BLaER1 treated with 17β-estradiol and CSF1 and Interleukin-3, amounts not matched to agents 10 nM and 100 nM (cell line): Measurements from ENCODE around the gene CYTH3.
"Not testable (repeated sequence)": the region's sequence is repeated elsewhere in the genome, so short reads cannot be mapped to it uniquely, and the experiment has no call there.

Experiments
- H3K27ac ChIP-seq, 11 experiments: shearing (Covaris generic); formaldehyde crosslinking; 2 replicates each; pipeline ENCODE4 v1.8.1; 2022
- H3K27me3 ChIP-seq, 11 experiments: shearing (Covaris generic); formaldehyde crosslinking; 2 replicates each; pipeline ENCODE4 v1.8.1; 2022
- H3K36me3 ChIP-seq, 11 experiments: shearing (Covaris generic); formaldehyde crosslinking; 2 replicates each; pipeline ENCODE4 v1.8.1; 2022
- H3K4me1 ChIP-seq, 10 experiments: shearing (Covaris generic); formaldehyde crosslinking; 2 replicates each; pipeline ENCODE4 v1.8.1; 2022
- H3K4me2 ChIP-seq, 11 experiments: shearing (Covaris generic); formaldehyde crosslinking; 2 replicates each; pipeline ENCODE4 v1.8.1; 2022
- H3K4me3 ChIP-seq, 10 experiments: shearing (Covaris generic); formaldehyde crosslinking; 2 replicates each; pipeline ENCODE4 v1.8.1; 2022
- H3K9ac ChIP-seq, 11 experiments: shearing (Covaris generic); formaldehyde crosslinking; 2 replicates each; pipeline ENCODE4 v1.8.1; 2022
- H3K9me3 ChIP-seq, 11 experiments: shearing (Covaris generic); formaldehyde crosslinking; replicated peaks in 1 of 11; 2 replicates each; pipeline ENCODE4 v1.8.1; 2022
- H4K20me1 ChIP-seq, 11 experiments: shearing (Covaris generic); formaldehyde crosslinking; 2 replicates each; pipeline ENCODE4 v1.8.1; 2022
- Cebpa-rat ChIP-seq, 11 experiments: shearing (Covaris generic); IDR thresholded peaks; 2 replicates each; pipeline ENCODE4 v1.8.1; 2022

CYTH3 gene

DNA sequence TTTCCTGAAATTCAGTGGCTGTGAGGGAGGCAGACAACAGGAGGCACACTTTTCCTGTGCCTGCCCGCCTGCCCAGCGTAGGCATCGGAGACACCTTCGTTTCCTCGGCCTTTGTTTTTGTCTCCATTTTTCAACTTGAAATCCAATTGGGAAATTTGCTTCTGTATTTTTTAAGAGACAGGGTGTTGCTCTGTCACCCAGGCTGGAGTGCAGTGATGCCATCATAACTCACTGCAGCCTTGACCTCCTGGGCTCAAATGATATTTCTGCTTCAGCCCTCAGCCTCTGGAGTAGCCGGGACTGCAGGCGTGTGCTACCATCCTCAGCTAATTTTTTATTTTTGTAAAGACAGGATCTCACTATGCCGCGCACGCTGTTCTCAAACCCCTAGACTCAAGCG lies 116.8 kb downstream of the CYTH3 start:
- no peaks in the 10 kb centered on the region for H3K27me3 ChIP-seq
- no peak overlapping the region for H3K9ac ChIP-seq
- H3K4me1 ChIP-seq: peaks cover 0 to 32% (median 24%) of the 10 kb centered on the region in 10 experiments; a peak in 17 of 20 replicates
- no peak overlapping the region for H3K27ac ChIP-seq
- peaks cover 93 to 99% (median 95%) of the 10 kb centered on the region in 11 experiments for H3K36me3 ChIP-seq
- H3K9me3 ChIP-seq: no peaks in the 10 kb centered on the region
- TF ChIP-seq Cebpa-rat (IDR thresholded peaks at IDR 0.05): no peak
- H3K4me2 ChIP-seq: no peak overlapping the region
- peaks cover 4 to 74% (median 57%) of the 10 kb centered on the region in 11 experiments; a peak in 17 of 22 replicates for H4K20me1 ChIP-seq
- H3K4me3 ChIP-seq: no peak overlapping the region

DNA sequence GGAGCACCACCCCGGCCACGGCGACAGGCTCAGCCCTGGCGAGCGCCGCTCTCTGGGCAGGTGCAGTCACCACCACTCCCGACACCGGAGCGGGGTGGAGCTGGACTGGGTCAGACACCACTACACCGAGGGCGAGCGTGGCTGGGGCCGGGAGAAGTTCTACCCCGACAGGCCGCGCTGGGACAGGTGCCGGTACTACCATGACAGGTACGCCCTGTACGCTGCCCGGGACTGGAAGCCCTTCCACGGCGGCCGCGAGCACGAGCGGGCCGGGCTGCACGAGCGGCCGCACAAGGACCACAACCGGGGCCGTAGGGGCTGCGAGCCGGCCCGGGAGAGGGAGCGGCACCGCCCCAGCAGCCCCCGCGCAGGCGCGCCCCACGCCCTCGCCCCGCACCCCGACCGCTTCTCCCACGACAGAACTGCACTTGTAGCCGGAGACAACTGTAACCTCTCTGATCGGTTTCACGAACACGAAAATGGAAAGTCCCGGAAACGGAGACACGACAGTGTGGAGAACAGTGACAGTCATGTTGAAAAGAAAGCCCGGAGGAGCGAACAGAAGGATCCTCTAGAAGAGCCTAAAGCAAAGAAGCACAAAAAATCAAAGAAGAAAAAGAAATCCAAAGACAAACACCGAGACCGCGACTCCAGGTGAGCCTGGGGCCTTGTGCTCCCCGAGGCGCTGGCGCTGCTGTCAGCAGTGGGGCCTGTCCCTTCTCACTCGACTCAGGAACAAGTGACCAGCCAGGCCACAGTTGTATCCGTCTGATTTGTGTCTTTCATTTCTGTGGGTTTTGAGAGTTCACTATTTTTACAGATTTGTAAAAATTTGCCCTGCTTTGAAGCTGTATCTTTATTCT lies 117.7 kb downstream of the CYTH3 start:
- no peak for TF ChIP-seq Cebpa-rat (IDR thresholded peaks at IDR 0.05)
- no peak overlapping the region for H3K4me3 ChIP-seq

DNA sequence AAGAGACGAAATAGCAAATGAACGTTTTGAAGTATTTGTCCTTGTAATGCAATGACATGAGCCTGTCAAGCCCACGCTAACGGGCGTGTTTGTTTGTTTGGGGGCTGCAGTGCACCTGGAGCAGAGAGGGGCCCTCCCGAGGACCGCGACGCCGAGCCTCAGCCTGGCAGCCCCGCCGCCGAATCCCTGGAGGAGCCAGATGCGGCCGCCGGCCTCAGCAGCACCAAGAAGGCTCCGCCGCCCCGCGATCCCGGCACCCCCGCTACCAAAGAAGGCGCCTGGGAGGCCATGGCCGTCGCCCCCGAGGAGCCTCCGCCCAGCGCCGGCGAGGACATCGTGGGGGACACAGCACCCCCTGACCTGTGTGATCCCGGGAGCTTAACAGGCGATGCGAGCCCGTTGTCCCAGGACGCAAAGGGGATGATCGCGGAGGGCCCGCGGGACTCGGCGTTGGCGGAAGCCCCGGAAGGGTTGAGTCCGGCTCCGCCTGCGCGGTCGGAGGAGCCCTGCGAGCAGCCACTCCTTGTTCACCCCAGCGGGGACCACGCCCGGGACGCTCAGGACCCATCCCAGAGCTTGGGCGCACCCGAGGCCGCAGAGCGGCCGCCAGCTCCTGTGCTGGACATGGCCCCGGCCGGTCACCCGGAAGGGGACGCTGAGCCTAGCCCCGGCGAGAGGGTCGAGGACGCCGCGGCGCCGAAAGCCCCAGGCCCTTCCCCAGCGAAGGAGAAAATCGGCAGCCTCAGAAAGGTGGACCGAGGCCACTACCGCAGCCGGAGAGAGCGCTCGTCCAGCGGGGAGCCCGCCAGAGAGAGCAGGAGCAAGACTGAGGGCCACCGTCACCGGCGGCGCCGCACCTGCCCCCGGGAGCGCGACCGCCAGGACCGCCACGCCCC lies 118.5 kb downstream of the CYTH3 start:
- H3K36me3 ChIP-seq: peaks cover 99 to 100% (median 100%) of the 10 kb centered on the region in 11 experiments
- no peaks in the 10 kb centered on the region for H3K9me3 ChIP-seq
- no peaks in the 10 kb centered on the region for H3K27me3 ChIP-seq
- TF ChIP-seq Cebpa-rat (IDR thresholded peaks at IDR 0.05): no peak
- H3K9ac ChIP-seq: no peak overlapping the region
- peaks cover 0 to 15% (median 7%) of the 10 kb centered on the region in 10 experiments; a peak in 8 of 20 replicates for H3K4me1 ChIP-seq
- no peak overlapping the region for H3K27ac ChIP-seq
- no peak overlapping the region for H3K4me3 ChIP-seq
- H4K20me1 ChIP-seq: peaks cover 4 to 61% (median 44%) of the 10 kb centered on the region in 11 experiments; a peak in 17 of 22 replicates
- no peak overlapping the region for H3K4me2 ChIP-seq

More for the DNA sequence above, 117.7 kb downstream of the CYTH3 start:
- no peaks in the 10 kb centered on the region for H3K9me3 ChIP-seq
- H3K27ac ChIP-seq: no peak overlapping the region
- H3K36me3 ChIP-seq: peaks cover 99 to 100% (median 100%) of the 10 kb centered on the region in 11 experiments
- H4K20me1 ChIP-seq: peaks cover 4 to 70% (median 52%) of the 10 kb centered on the region in 11 experiments; a peak in 17 of 22 replicates
- H3K4me1 ChIP-seq: peaks cover 0 to 23% (median 16%) of the 10 kb centered on the region in 10 experiments; a peak in 17 of 20 replicates
- no peaks in the 10 kb centered on the region for H3K27me3 ChIP-seq
- H3K4me2 ChIP-seq: no peak overlapping the region
- no peak overlapping the region for H3K9ac ChIP-seq

DNA sequence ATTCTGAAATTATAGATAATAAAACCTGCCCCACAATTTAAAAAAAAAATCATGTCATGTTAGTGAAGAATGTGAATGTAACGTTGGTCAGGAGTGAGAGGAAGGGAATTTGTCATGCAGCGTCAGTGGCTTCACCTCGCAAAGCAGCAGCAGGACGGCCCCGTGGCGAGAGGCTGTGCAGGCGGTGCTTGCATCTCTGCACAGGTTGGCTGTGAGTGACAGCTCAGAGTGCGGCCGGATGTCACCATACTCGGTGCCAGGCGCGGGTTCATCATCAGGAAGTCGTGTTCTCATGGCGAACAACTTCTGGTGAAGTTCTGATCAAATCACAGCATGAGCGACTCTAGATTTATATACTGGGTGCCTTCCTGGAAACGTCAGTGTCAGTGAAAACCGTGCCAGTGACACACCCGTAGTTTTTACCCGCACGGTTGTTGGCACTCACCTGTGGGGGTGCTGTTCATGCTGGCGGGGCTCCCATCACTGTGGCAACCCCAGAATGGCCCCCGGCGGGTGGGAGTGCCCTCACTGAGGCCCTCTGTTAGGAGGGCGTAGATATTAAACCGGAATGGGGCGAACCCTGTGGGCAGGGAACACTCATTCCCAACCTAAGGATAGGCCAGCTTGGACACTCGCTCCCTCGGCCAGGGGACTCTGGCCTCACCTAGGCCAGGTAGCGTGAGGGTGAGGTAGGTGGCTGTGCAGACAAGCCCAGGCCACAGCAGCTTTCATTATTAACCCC lies 120.3 kb downstream of the CYTH3 start:
- H3K9me3 ChIP-seq: no peaks in the 10 kb centered on the region
- no peak overlapping the region for H3K9ac ChIP-seq
- no peaks in the 10 kb centered on the region for H3K4me1 ChIP-seq
- peaks cover 0 to 44% (median 27%) of the 10 kb centered on the region in 11 experiments; a peak in 15 of 22 replicates for H4K20me1 ChIP-seq
- H3K36me3 ChIP-seq: peaks cover 99 to 100% (median 100%) of the 10 kb centered on the region in 11 experiments
- H3K27ac ChIP-seq: no peak overlapping the region
- no peak overlapping the region for H3K4me2 ChIP-seq
- no peak for TF ChIP-seq Cebpa-rat (IDR thresholded peaks at IDR 0.05)
- no peaks in the 10 kb centered on the region for H3K27me3 ChIP-seq
- no peak overlapping the region for H3K4me3 ChIP-seq

DNA sequence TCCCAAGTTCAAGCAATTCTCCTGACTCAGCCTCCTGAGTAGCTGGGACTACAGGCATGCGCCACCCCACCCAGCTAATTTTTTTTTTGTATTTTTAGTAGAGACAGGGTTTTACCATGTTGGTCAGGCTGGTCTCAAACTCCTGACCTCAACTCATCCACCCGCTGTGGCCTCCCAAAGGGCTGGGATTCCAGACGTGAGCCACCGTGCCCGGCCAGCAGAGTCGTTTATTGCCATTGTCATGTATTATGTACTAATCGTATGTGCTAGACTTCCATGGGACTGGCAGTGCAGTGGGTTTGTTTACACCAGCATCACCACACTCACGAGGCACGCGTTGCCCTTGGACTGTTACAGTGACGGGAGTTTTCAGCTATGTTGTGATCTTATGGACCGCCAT lies 120.9 kb downstream of the CYTH3 start:
- not testable (repeated sequence) for H3K9me3 ChIP-seq, H3K4me2 ChIP-seq, H3K27me3 ChIP-seq, H3K4me1 ChIP-seq, H3K4me3 ChIP-seq, H3K27ac ChIP-seq, H3K9ac ChIP-seq
- H4K20me1 ChIP-seq: peaks cover 0 to 41% (median 21%) of the 10 kb centered on the region in 11 experiments; a peak in 14 of 22 replicates
- peaks cover 99 to 100% (median 100%) of the 10 kb centered on the region in 11 experiments for H3K36me3 ChIP-seq

DNA sequence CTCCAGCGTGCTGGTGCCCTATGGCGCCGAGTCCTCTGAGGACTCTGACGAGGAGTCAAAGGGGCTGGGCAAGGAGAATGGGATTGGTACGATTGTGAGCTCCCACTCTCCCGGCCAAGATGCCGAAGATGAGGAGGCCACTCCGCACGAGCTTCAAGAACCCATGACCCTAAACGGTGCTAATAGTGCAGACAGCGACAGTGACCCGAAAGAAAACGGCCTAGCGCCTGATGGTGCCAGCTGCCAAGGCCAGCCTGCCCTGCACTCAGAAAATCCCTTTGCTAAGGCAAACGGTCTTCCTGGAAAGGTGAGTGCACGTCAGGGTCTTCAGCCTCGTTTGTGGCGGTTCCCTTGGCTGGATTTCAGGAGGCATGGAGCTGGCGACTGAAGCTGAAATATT lies 122.4 kb downstream of the CYTH3 start:
- H3K4me3 ChIP-seq: no peak overlapping the region
- H3K4me1 ChIP-seq: no peaks in the 10 kb centered on the region
- no peaks in the 10 kb centered on the region for H3K9me3 ChIP-seq
- peaks cover 99 to 100% (median 100%) of the 10 kb centered on the region in 11 experiments for H3K36me3 ChIP-seq
- peaks cover 0 to 28% (median 6%) of the 10 kb centered on the region in 11 experiments; a peak in 7 of 22 replicates for H4K20me1 ChIP-seq
- no peak overlapping the region for H3K27ac ChIP-seq
- no peak overlapping the region for H3K4me2 ChIP-seq
- TF ChIP-seq Cebpa-rat (IDR thresholded peaks at IDR 0.05): no peak
- H3K9ac ChIP-seq: no peak overlapping the region
- no peaks in the 10 kb centered on the region for H3K27me3 ChIP-seq

DNA sequence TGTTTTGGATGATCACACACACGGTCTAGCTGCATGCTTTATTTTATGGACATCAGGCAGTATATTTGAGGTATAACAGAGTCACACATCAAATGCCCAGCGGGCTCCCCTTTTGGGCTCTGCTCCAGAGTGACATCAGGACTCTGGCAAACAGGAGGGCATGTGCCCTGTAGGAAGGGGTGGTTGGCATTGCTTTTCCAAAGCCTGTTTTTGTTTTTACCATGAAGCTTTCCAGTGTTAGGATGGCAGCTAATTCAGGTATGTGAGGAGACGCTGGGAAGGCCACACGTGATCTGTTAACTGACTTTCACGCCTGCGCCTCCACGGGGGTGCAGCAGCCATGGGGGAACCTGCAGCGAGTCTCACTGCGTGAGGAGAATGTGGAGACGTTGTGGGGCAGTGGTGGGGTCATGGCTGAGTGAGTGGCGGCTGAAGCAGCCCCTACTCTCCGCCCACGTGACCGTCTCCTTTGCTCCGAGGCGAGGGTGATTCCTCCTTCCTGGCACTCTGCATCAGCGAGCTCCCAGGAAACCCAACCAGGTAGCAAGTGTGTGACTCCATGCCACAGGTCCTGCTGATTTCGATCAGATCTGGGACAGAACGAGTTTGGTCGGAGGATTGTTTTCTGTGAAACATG lies 123.6 kb downstream of the CYTH3 start:
- no peak for TF ChIP-seq Cebpa-rat (IDR thresholded peaks at IDR 0.05)
- H4K20me1 ChIP-seq: peaks cover 0 to 16% (median 0%) of the 10 kb centered on the region in 11 experiments; a peak in 6 of 22 replicates
- no peak overlapping the region; a peak in 1 of 22 replicates for H3K9ac ChIP-seq
- peaks cover 98 to 100% (median 100%) of the 10 kb centered on the region in 11 experiments for H3K36me3 ChIP-seq
- H3K4me2 ChIP-seq: no peak overlapping the region
- no peaks in the 10 kb centered on the region for H3K9me3 ChIP-seq
- H3K27me3 ChIP-seq: no peaks in the 10 kb centered on the region
- H3K27ac ChIP-seq: no peak overlapping the region
- no peak overlapping the region for H3K4me3 ChIP-seq
- H3K4me1 ChIP-seq: peaks cover 2 to 9% (median 4%) of the 10 kb centered on the region in 10 experiments; a peak in 15 of 20 replicates

DNA sequence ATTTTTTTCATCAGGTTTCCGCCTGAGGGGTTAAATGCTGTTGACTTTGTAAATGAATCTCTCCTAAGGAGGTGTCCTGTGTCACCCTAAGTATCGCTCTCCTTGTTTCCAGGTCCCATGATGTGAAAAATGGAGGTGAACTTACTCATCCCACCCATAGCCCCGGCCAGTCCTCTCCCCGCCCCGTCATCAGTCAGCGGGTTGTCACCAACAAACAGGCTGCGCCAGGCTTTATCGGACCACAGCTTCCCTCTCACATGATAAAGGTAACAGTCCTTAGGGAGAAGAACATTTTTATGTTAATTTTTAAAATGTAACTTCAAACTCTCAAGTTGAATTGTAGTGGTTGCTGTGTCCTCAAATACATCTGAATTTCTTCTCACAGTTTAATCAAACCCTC lies 124.8 kb downstream of the CYTH3 start:
- no peaks in the 10 kb centered on the region for H3K27me3 ChIP-seq
- no peak overlapping the region; a peak in 1 of 22 replicates for H3K9ac ChIP-seq
- H3K36me3 ChIP-seq: peaks cover 88 to 100% (median 96%) of the 10 kb centered on the region in 11 experiments
- H4K20me1 ChIP-seq: peaks cover 0 to 10% (median 0%) of the 10 kb centered on the region in 11 experiments; a peak in 5 of 22 replicates
- no peaks in the 10 kb centered on the region for H3K9me3 ChIP-seq
- TF ChIP-seq Cebpa-rat (IDR thresholded peaks at IDR 0.05): no peak
- no peak overlapping the region for H3K27ac ChIP-seq
- no peak overlapping the region for H3K4me2 ChIP-seq
- H3K4me1 ChIP-seq: peaks cover 12 to 21% (median 15%) of the 10 kb centered on the region in 10 experiments
- H3K4me3 ChIP-seq: no peak overlapping the region
